OCI-LY7 (cell line): Measurements from ENCODE around the gene TSPAN5.

Experiments used
- EZH2phosphoT487 ChIP-seq: fragments of 200-600 bp; sonication (generic); IDR thresholded peaks from 2 replicates; pipeline ENCODE4 v1.6.1; 2018; ENCODE audit warnings: low read depth, borderline replicate concordance, mild to moderate bottlenecking, mixed run types, antibody characterized with exemption, low read length, moderate library complexity, mixed read lengths
- TF ChIP-seq, protein P1 (sequence below): fragments of 200-600 bp; sonication (generic); conservative IDR thresholded peaks from 2 replicates; pipeline ENCODE4 v1.5.1; 2014; ENCODE audit warnings: mild to moderate bottlenecking, antibody characterized with exemption, low read length, moderate library complexity, mixed read lengths

DNA sequence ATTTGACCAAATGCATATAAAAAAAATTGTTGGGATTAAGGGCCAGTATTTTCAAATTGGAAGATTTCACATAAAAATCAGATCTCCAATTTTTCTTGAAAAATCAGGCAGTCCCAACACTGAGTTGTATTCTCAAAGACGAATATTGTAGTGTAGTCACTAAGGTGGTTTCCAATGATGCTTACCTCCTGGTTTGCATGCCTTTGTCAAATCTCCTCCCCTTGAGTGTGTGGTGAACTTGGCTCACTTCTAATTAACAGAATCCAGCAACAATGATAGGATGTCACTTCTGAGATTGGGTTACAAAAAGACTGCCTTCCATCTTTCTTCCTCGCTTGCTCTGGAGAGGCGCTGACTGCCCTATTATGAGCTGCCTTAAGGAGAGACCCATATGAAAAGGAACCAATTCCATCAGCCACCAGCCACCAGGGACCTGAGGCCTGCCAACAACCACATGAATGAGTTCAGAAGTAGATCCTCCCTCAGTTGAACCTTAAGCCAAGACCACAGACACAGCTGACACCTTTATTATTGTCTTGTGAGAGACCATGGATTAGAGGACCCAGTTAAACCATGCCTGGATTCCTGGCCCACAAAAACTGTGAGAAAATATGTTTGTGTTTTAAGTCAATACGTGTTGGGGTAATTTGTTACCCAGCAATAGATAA is 31.2 kb upstream of the TSPAN5 start:
- no peak for TF ChIP-seq EZH2phosphoT487
- TF ChIP-seq, protein P1, sequence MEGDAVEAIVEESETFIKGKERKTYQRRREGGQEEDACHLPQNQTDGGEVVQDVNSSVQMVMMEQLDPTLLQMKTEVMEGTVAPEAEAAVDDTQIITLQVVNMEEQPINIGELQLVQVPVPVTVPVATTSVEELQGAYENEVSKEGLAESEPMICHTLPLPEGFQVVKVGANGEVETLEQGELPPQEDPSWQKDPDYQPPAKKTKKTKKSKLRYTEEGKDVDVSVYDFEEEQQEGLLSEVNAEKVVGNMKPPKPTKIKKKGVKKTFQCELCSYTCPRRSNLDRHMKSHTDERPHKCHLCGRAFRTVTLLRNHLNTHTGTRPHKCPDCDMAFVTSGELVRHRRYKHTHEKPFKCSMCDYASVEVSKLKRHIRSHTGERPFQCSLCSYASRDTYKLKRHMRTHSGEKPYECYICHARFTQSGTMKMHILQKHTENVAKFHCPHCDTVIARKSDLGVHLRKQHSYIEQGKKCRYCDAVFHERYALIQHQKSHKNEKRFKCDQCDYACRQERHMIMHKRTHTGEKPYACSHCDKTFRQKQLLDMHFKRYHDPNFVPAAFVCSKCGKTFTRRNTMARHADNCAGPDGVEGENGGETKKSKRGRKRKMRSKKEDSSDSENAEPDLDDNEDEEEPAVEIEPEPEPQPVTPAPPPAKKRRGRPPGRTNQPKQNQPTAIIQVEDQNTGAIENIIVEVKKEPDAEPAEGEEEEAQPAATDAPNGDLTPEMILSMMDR = no peak
